Erythroblast (primary cell): Measurements from ENCODE around the gene CRYGA.

ENCODE experiments used
- GATA1 ChIP-seq: IDR thresholded peaks from 2 replicates; pipeline ENCODE4 v1.6.1; 2011; ENCODE audit warnings: low read depth, mild to moderate bottlenecking, control low read depth, low read length, moderate library complexity
- POLR2A ChIP-seq: IDR thresholded peaks from 2 replicates; pipeline ENCODE4 v1.6.1; 2011; ENCODE audit warnings: mild to moderate bottlenecking, low read length

- no peak for TF ChIP-seq POLR2A
- TF ChIP-seq GATA1, result no peak
These were observed 23.1 kb upstream of the CRYGA start for GRCh38 chr2:208186465-208186864.
